SK-N-SH treated with all-trans-retinoic acid at 6 μM for 48 hours (cell line): ENCODE data around the gene OR5K4.

Source experiments
- ATAC-seq: fragments of 200-7000 bp; cut with Tn5 transposase; 3 replicates; pipeline ENCODE4 v1.9.1; 2020; ENCODE audit warnings: mild to moderate bottlenecking, moderate library complexity
- BACH2 ChIP-seq: fragments of 250-450 bp; sonication (Bioruptor Pico); IDR thresholded peaks from 2 replicates; pipeline ENCODE4 v1.9.0; 2021; ENCODE audit warnings: mild to moderate bottlenecking, borderline replicate concordance
- CSDC2 ChIP-seq: fragments of 250-450 bp; sonication (Bioruptor Pico); IDR thresholded peaks from 2 replicates; pipeline ENCODE4 v1.5.0; 2020; ENCODE audit warnings: mild to moderate bottlenecking, moderate library complexity
- GLIS3 ChIP-seq: fragments of 250-450 bp; sonication (Bioruptor Pico); IDR thresholded peaks from 2 replicates; pipeline ENCODE4 v1.5.0; 2020; ENCODE audit warnings: mild to moderate bottlenecking, moderate library complexity
- ISL1 ChIP-seq: fragments of 250-450 bp; sonication (Bioruptor Pico); IDR thresholded peaks from 2 replicates; pipeline ENCODE4 v2.1.2; 2022; ENCODE audit warnings: mild to moderate bottlenecking, moderate library complexity
- OSR1 ChIP-seq: fragments of 250-450 bp; sonication (Bioruptor Pico); IDR thresholded peaks from 2 replicates; pipeline ENCODE4 v1.8.0; 2022; ENCODE audit warnings: moderate library complexity, mild to moderate bottlenecking, inconsistent platforms
- POU6F1 ChIP-seq: fragments of 250-450 bp; sonication (Bioruptor Pico); IDR thresholded peaks from 2 replicates; pipeline ENCODE4 v1.8.0; 2021; ENCODE audit warnings: low read depth, mild to moderate bottlenecking, moderate library complexity, borderline replicate concordance
- SNAI2 ChIP-seq: fragments of 250-450 bp; sonication (Bioruptor Pico); IDR thresholded peaks from 2 replicates; pipeline ENCODE4 v1.5.0; 2020; ENCODE audit warnings: mild to moderate bottlenecking, moderate library complexity
- TCF4 ChIP-seq: fragments of 250-450 bp; sonication (Bioruptor Pico); IDR thresholded peaks from 2 replicates; pipeline ENCODE4 v1.8.0; 2021; ENCODE audit warnings: mild to moderate bottlenecking, moderate library complexity, borderline replicate concordance
- TOX ChIP-seq: fragments of 250-450 bp; sonication (Bioruptor Pico); IDR thresholded peaks from 2 replicates; pipeline ENCODE4 v1.8.0; 2021; ENCODE audit warnings: mild to moderate bottlenecking, moderate library complexity, borderline replicate concordance
- ZC3H10 ChIP-seq: fragments of 250-450 bp; sonication (Bioruptor Pico); IDR thresholded peaks from 2 replicates; pipeline ENCODE4 v1.5.1; 2021; ENCODE audit warnings: mild to moderate bottlenecking, moderate library complexity
- ZFP3 ChIP-seq: fragments of 250-450 bp; sonication (Bioruptor Pico); IDR thresholded peaks from 2 replicates; pipeline ENCODE4 v1.5.0; 2020; ENCODE audit warnings: mild to moderate bottlenecking, moderate library complexity
- ZFP30 ChIP-seq: fragments of 450-650 bp; formaldehyde crosslinking; IDR thresholded peaks from 2 replicates; pipeline ENCODE4 v1.5.0; 2022; ENCODE audit warnings: mild to moderate bottlenecking, moderate library complexity
- ZNF565 ChIP-seq: fragments of 450-650 bp; formaldehyde crosslinking; conservative IDR thresholded peaks from 2 replicates; pipeline ENCODE4 v1.5.0; 2020; ENCODE audit warnings: low read depth, mild to moderate bottlenecking, moderate library complexity
- ZNF70 ChIP-seq: fragments of 450-650 bp; formaldehyde crosslinking; IDR thresholded peaks from 2 replicates; pipeline ENCODE4 v1.5.0; 2020; ENCODE audit warnings: mild to moderate bottlenecking, moderate library complexity
- TF ChIP-seq, protein P1 (sequence below): fragments of 250-450 bp; sonication (Bioruptor Pico); IDR thresholded peaks from 2 replicates; pipeline ENCODE4 v1.5.1; 2021; ENCODE audit warnings: mild to moderate bottlenecking, moderate library complexity
- TF ChIP-seq, protein P2 (sequence below): fragments of 250-450 bp; sonication (Bioruptor Pico); IDR thresholded peaks from 2 replicates; pipeline ENCODE4 v1.8.0; 2020; ENCODE audit warnings: mild to moderate bottlenecking, moderate library complexity, borderline replicate concordance
- TF ChIP-seq, protein P3 (sequence below): fragments of 250-450 bp; sonication (Bioruptor Pico); IDR thresholded peaks from 2 replicates; pipeline ENCODE4 v1.5.0; 2020; ENCODE audit warnings: mild to moderate bottlenecking, moderate library complexity

The OR5K4 gene

DNA sequence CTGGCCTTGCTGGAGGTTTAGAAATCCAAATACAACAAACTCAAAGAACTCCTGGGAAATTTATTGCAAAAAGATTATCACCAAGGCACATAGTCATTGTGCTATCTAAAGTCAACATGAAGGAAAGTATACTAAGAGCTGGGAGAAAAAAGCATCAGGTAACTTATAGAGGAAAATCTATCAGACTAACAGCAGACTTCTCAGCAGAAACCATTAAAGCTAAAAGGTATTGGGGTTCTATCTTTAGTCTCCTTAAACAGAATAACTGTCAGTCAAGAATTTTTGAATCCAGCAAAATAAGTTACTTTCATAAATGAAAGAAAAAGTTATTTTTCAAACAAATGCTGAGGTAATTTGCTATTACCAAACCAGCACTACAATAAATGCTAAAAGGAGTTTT, 44.9 kb downstream of the OR5K4 start:
- ATAC-seq, result no peak
- no peak for TF ChIP-seq ZNF565 (CRISPR knock-in tag)
- TF ChIP-seq TCF4 (CRISPR knock-in tag), result no peak
- no peak for TF ChIP-seq ZFP30
- TF ChIP-seq SNAI2 (CRISPR knock-in tag), result no peak
- TF ChIP-seq POU6F1 (CRISPR knock-in tag), result no peak
- TF ChIP-seq ZC3H10 (CRISPR knock-in tag), result no peak
- TF ChIP-seq TOX (CRISPR knock-in tag), result no peak
- TF ChIP-seq ZNF70 (CRISPR knock-in tag), result no peak
- no peak for TF ChIP-seq ZFP3
- TF ChIP-seq, protein P1, sequence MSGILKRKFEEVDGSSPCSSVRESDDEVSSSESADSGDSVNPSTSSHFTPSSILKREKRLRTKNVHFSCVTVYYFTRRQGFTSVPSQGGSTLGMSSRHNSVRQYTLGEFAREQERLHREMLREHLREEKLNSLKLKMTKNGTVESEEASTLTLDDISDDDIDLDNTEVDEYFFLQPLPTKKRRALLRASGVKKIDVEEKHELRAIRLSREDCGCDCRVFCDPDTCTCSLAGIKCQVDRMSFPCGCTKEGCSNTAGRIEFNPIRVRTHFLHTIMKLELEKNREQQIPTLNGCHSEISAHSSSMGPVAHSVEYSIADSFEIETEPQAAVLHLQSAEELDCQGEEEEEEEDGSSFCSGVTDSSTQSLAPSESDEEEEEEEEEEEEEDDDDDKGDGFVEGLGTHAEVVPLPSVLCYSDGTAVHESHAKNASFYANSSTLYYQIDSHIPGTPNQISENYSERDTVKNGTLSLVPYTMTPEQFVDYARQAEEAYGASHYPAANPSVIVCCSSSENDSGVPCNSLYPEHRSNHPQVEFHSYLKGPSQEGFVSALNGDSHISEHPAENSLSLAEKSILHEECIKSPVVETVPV (CRISPR knock-in tag), result no peak
- no peak for TF ChIP-seq OSR1 (CRISPR knock-in tag)
- TF ChIP-seq, protein P2, sequence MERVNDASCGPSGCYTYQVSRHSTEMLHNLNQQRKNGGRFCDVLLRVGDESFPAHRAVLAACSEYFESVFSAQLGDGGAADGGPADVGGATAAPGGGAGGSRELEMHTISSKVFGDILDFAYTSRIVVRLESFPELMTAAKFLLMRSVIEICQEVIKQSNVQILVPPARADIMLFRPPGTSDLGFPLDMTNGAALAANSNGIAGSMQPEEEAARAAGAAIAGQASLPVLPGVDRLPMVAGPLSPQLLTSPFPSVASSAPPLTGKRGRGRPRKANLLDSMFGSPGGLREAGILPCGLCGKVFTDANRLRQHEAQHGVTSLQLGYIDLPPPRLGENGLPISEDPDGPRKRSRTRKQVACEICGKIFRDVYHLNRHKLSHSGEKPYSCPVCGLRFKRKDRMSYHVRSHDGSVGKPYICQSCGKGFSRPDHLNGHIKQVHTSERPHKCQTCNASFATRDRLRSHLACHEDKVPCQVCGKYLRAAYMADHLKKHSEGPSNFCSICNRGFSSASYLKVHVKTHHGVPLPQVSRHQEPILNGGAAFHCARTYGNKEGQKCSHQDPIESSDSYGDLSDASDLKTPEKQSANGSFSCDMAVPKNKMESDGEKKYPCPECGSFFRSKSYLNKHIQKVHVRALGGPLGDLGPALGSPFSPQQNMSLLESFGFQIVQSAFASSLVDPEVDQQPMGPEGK (CRISPR knock-in tag), result no peak
- no peak for TF ChIP-seq CSDC2 (CRISPR knock-in tag)
- TF ChIP-seq, protein P3, sequence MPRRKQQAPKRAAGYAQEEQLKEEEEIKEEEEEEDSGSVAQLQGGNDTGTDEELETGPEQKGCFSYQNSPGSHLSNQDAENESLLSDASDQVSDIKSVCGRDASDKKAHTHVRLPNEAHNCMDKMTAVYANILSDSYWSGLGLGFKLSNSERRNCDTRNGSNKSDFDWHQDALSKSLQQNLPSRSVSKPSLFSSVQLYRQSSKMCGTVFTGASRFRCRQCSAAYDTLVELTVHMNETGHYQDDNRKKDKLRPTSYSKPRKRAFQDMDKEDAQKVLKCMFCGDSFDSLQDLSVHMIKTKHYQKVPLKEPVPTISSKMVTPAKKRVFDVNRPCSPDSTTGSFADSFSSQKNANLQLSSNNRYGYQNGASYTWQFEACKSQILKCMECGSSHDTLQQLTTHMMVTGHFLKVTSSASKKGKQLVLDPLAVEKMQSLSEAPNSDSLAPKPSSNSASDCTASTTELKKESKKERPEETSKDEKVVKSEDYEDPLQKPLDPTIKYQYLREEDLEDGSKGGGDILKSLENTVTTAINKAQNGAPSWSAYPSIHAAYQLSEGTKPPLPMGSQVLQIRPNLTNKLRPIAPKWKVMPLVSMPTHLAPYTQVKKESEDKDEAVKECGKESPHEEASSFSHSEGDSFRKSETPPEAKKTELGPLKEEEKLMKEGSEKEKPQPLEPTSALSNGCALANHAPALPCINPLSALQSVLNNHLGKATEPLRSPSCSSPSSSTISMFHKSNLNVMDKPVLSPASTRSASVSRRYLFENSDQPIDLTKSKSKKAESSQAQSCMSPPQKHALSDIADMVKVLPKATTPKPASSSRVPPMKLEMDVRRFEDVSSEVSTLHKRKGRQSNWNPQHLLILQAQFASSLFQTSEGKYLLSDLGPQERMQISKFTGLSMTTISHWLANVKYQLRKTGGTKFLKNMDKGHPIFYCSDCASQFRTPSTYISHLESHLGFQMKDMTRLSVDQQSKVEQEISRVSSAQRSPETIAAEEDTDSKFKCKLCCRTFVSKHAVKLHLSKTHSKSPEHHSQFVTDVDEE, result no peak

DNA sequence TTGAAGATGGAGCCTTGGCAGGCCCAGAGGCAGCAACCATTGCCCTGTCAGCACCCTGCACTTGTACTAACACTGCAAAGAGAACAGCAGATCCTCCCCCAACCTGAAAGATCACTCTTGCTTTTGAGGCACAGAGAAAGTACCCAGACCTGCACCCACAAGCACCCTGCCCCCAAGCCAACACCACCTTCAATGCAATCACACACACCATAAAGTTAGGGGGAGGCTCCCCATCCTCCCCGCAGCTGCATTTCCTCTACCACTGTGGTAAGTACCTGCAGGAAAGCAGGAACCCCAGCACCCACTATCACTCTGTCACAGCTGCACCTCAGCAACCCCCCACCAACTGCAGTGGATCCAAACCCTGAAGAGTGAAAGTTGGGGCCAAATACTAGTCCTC, 48.9 kb downstream of the OR5K4 start:
- TF ChIP-seq ZC3H10 (CRISPR knock-in tag) (no peak), POU6F1 (CRISPR knock-in tag) (no peak), GLIS3 (CRISPR knock-in tag) (no peak)
- TF ChIP-seq, protein P2 (CRISPR knock-in tag), result no peak
- TF ChIP-seq, protein P1 (CRISPR knock-in tag), result no peak

GRCh38 chr3:98404010-98404409, 50.4 kb downstream of the OR5K4 start:
- ATAC-seq, result no peak

More for the DNA sequence above, 48.9 kb downstream of the OR5K4 start:
- ATAC-seq, result no peak

More at GRCh38 chr3:98404010-98404409, 50.4 kb downstream of the OR5K4 start:
- TF ChIP-seq, protein P1 (CRISPR knock-in tag), result no peak
- TF ChIP-seq CSDC2 (CRISPR knock-in tag) (no peak), GLIS3 (CRISPR knock-in tag) (no peak), ISL1 (CRISPR knock-in tag) (no peak), ZNF70 (CRISPR knock-in tag) (no peak), TCF4 (CRISPR knock-in tag) (no peak), BACH2 (no peak)
- TF ChIP-seq, protein P2 (CRISPR knock-in tag), result no peak
- TF ChIP-seq, all 23 proteins: peak for 0
